GM21529 (cell line): ENCODE data around the gene NFIA.

Source experiments
- ATAC-seq: cut with Tn5 transposase; IDR thresholded peaks from one replicate; pipeline ENCODE4 v1.9.1; 2021; ENCODE audit not compliant: unreplicated experiment

The NFIA gene

GRCh38 chr1:61083013-61083806 lies 849 bp downstream of the NFIA start:
- ATAC-seq = no peak

GRCh38 chr1:61083807-61084440 lies 1.6 kb downstream of the NFIA start:
- ATAC-seq = no peak

GRCh38 chr1:61084491-61085031 lies 2.2 kb downstream of the NFIA start:
- no peak for ATAC-seq

- no peak for ATAC-seq
Measured at GRCh38 chr1:61085206-61085982, 3.0 kb downstream of the NFIA start.

GRCh38 chr1:61085983-61086644 lies 3.8 kb downstream of the NFIA start:
- no peak for ATAC-seq

- ATAC-seq = no peak
Measured at GRCh38 chr1:61087571-61087970, 5.2 kb downstream of the NFIA start.

- no peak for ATAC-seq
Measured at GRCh38 chr1:61088163-61088974, 6.0 kb downstream of the NFIA start.

- no peak for ATAC-seq
Measured at GRCh38 chr1:61089338-61089737, 7.0 kb downstream of the NFIA start.

- ATAC-seq = no peak
Measured at GRCh38 chr1:61089741-61090140, 7.4 kb downstream of the NFIA start.

- no peak for ATAC-seq
Measured at GRCh38 chr1:61090546-61091202, 8.3 kb downstream of the NFIA start.

GRCh38 chr1:61091455-61091854 lies 9.1 kb downstream of the NFIA start:
- ATAC-seq = no peak

GRCh38 chr1:61092642-61093041 lies 10.3 kb downstream of the NFIA start:
- ATAC-seq = no peak

- no peak for ATAC-seq
Measured at GRCh38 chr1:61093525-61094137, 11.3 kb downstream of the NFIA start.

- ATAC-seq = no peak
Measured at GRCh38 chr1:61094677-61095469, 12.5 kb downstream of the NFIA start.

GRCh38 chr1:61095470-61095812 lies 13.1 kb downstream of the NFIA start:
- ATAC-seq = no peak

- no peak for ATAC-seq
Measured at GRCh38 chr1:61097317-61097716, 15.0 kb downstream of the NFIA start.

- ATAC-seq = no peak
Measured at GRCh38 chr1:61097722-61098121, 15.4 kb downstream of the NFIA start.

- no peak for ATAC-seq
Measured at GRCh38 chr1:61098333-61098732, 16.0 kb downstream of the NFIA start.
